PFSK-1 (cell line): ENCODE measurements around the gene PRKX.

Experiments used
- FOXP2 ChIP-seq: optimal IDR thresholded peaks from 2 replicates; pipeline ENCODE3; 2011; ENCODE audit warnings: borderline replicate concordance, control low read depth, inconsistent platforms; ENCODE audit not compliant: insufficient read depth; ENCODE audit errors: extremely low read length, extremely low read depth
- POLR2AphosphoS5 ChIP-seq: IDR thresholded peaks from 2 replicates; pipeline ENCODE4 v1.6.1; 2012; ENCODE audit warnings: low read depth, mild to moderate bottlenecking, control low read depth, low read length, moderate library complexity
- SIN3A ChIP-seq: IDR thresholded peaks from 2 replicates; pipeline ENCODE4 v1.6.1; 2012; ENCODE audit warnings: mild to moderate bottlenecking, low read length, moderate library complexity, borderline replicate concordance; ENCODE audit not compliant: insufficient read depth
- TAF1 ChIP-seq: IDR thresholded peaks from 2 replicates; pipeline ENCODE4 v1.6.1; 2012; ENCODE audit warnings: low read length, control low read depth, borderline replicate concordance; ENCODE audit not compliant: insufficient read depth
- TF ChIP-seq, protein P1 (sequence below), 2 experiments: IDR thresholded peaks; 2 replicates each; pipeline versions ENCODE4 v1.6.1 to v1.8.0; 2011 to 2012; ENCODE audit warnings: low read depth in 2 of 2, low read length in 2 of 2, control low read depth in 1 of 2, inconsistent platforms in 1 of 2, mild to moderate bottlenecking in 1 of 2, moderate library complexity in 1 of 2; ENCODE audit not compliant: insufficient read depth in 1 of 2

Gene PRKX

DNA sequence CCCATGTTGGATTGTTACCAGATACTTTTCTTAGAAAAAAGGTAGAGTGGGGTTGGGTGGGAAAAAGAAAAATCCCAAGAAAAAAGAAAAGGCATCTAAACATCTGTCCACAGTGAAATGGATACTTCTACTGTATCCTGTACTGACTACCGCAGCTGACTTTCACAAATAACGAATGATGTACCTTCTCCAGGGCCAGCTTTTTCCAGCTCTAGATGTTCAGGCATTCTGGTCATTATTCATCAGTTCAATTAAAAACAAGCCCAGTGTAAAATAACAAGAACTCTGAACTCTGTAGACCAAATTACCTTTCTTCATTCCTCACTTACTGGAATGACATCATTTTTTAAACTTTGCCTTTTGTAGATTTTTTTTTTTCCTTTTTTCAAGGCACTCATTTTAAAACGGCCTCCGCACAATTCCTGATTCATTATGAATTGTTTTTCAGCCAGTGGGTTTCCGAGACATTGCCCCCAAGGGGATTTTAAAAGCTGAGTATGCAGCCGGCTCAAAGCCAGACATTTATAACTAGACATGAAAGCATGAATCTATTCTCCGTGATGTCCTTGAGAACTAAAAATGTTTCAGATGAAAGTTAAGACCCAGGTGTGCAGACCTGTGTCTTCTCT, 113.5 kb downstream of the PRKX start:
- TF ChIP-seq FOXP2 = no peak
- TF ChIP-seq SIN3A = no peak
- TF ChIP-seq, protein P1, sequence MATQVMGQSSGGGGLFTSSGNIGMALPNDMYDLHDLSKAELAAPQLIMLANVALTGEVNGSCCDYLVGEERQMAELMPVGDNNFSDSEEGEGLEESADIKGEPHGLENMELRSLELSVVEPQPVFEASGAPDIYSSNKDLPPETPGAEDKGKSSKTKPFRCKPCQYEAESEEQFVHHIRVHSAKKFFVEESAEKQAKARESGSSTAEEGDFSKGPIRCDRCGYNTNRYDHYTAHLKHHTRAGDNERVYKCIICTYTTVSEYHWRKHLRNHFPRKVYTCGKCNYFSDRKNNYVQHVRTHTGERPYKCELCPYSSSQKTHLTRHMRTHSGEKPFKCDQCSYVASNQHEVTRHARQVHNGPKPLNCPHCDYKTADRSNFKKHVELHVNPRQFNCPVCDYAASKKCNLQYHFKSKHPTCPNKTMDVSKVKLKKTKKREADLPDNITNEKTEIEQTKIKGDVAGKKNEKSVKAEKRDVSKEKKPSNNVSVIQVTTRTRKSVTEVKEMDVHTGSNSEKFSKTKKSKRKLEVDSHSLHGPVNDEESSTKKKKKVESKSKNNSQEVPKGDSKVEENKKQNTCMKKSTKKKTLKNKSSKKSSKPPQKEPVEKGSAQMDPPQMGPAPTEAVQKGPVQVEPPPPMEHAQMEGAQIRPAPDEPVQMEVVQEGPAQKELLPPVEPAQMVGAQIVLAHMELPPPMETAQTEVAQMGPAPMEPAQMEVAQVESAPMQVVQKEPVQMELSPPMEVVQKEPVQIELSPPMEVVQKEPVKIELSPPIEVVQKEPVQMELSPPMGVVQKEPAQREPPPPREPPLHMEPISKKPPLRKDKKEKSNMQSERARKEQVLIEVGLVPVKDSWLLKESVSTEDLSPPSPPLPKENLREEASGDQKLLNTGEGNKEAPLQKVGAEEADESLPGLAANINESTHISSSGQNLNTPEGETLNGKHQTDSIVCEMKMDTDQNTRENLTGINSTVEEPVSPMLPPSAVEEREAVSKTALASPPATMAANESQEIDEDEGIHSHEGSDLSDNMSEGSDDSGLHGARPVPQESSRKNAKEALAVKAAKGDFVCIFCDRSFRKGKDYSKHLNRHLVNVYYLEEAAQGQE (IDR thresholded peaks at IDR 0.05; ENCODE audit: insufficient read depth in 1 of 2, low read depth in 2 of 2, low read length in 2 of 2) = no peak
- TF ChIP-seq TAF1 = no peak
- no peak for TF ChIP-seq POLR2AphosphoS5

DNA sequence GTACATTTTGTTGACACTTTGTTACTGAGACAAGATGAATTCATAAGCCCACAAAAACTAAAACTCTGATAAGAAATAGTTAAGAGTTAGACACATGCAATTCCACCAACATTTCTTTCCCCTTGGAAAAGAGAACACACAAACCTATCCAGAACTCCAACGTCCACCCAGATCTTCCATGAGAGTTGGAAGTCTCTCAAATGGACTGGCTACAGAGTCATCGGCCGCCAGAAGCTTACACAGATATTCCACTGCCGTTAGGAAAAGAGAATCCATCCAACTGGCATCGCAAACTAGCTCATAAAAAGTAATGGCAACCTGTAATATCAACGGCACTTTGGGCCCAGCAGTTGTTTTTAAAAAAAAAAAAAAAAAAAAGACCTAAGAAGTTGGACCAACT, 114.7 kb downstream of the PRKX start:
- no peak for TF ChIP-seq SIN3A
- no peak for TF ChIP-seq POLR2AphosphoS5
- TF ChIP-seq, protein P1 (IDR thresholded peaks at IDR 0.05; ENCODE audit: insufficient read depth in 1 of 2, low read depth in 2 of 2, low read length in 2 of 2) = no peak
- no peak for TF ChIP-seq TAF1
- no peak for TF ChIP-seq FOXP2

DNA sequence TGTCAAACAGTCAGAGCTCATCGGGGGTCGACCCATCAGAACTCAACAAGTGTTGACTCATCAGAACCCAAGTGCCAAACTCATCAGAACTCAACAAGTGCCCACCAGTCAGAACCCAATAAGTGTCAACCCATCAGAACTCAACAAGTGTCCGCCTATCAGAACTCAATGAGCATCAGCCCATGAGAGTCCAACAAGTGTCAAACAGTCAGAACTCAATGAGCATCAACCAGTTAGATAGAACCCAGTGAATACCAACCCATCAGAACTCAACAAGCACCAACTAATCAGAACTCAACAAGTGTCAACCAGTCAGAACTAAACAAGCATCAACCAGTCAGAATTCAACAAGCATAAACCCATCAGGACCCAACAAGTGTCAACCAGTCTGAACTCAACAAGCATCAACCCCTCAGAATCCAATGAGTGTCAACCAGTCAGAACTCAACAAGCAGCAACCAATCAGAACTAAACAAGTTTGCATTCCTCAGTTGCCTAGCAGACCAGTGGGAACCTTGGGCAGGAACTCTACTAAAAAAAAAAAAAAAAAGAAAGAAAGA, 115.3 kb downstream of the PRKX start:
- TF ChIP-seq, protein P1 (IDR thresholded peaks at IDR 0.05; ENCODE audit: insufficient read depth in 1 of 2, low read depth in 2 of 2, low read length in 2 of 2) = no peak
- TF ChIP-seq TAF1 (no peak), FOXP2 (no peak), SIN3A (no peak), POLR2AphosphoS5 (no peak)

DNA sequence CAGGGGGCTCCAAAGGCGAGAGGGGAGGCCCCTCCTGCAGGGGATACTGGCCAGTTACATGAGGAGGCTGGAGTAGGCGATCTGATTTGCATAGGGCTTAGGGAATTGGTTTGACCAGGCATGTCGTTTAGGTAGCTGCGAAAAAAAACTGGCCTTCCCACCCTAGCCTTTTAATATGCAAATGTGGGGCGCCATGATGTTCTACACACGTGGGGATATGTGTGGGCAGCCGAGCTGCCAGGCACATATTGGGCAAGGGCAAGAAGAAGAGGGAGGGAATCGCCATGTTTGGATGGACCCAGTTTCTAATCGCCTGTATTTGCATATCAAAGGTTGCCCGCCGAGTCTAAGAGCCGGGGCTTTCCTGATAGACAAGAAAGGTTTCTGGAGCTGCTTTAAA, 121.3 kb downstream of the PRKX start:
- TF ChIP-seq FOXP2 (no peak), POLR2AphosphoS5 (no peak), SIN3A (no peak), TAF1 (no peak)
- TF ChIP-seq, protein P1 (IDR thresholded peaks at IDR 0.05; ENCODE audit: insufficient read depth in 1 of 2, low read depth in 2 of 2, low read length in 2 of 2) = no peak

DNA sequence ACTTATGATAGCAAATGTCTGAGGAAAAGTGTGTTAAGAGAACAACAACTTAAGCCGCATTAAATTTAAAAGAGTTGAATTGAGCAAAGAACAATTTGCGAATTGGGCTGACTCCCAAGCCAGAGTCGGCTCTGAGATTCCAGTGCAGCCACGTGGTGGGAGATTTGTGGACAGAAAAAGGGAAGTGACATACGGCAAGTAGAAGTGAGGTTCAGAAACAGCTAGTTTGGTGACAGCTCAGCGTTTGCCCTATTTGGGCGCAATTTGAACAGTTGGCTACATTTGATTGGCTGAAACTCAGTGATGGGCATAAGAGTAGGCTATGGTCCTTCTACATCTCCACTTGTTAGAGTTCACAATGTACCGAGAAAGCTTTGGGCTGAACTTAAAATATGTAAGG, 124.0 kb downstream of the PRKX start:
- TF ChIP-seq POLR2AphosphoS5 = no peak
- no peak for TF ChIP-seq SIN3A
- TF ChIP-seq, protein P1 (IDR thresholded peaks at IDR 0.05; ENCODE audit: insufficient read depth in 1 of 2, low read depth in 2 of 2, low read length in 2 of 2) = no peak
- no peak for TF ChIP-seq FOXP2
- TF ChIP-seq TAF1 = no peak
